GM12801 (cell line): ENCODE results near the gene CSTF2T.

Experiments used
- TF ChIP-seq, protein P1 (sequence below): IDR thresholded peaks from one replicate; pipeline ENCODE4 v1.5.1; 2011; ENCODE audit warnings: control low read depth; ENCODE audit not compliant: insufficient read length; ENCODE audit errors: extremely low read depth

CSTF2T gene

DNA sequence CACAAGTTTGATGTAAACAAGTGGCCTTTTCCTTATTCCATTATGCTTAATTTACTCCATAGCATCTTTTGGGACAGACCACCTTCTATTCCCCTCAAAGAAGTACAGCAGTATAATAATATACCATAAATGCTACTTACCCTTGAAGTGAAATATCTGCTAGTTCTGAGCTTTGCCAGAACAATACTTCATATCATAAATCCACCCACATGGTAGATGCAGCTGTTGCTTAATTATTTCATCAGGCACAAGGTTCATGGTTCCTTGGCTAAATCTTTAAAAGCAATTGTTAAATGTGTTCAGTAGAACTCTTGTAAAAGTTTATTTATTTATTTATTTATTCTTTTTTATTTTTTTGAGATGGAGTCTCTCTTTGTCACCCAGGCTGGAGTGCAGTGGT lies 32.9 kb downstream of the CSTF2T start:
- TF ChIP-seq, protein P1, sequence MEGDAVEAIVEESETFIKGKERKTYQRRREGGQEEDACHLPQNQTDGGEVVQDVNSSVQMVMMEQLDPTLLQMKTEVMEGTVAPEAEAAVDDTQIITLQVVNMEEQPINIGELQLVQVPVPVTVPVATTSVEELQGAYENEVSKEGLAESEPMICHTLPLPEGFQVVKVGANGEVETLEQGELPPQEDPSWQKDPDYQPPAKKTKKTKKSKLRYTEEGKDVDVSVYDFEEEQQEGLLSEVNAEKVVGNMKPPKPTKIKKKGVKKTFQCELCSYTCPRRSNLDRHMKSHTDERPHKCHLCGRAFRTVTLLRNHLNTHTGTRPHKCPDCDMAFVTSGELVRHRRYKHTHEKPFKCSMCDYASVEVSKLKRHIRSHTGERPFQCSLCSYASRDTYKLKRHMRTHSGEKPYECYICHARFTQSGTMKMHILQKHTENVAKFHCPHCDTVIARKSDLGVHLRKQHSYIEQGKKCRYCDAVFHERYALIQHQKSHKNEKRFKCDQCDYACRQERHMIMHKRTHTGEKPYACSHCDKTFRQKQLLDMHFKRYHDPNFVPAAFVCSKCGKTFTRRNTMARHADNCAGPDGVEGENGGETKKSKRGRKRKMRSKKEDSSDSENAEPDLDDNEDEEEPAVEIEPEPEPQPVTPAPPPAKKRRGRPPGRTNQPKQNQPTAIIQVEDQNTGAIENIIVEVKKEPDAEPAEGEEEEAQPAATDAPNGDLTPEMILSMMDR: no peak

DNA sequence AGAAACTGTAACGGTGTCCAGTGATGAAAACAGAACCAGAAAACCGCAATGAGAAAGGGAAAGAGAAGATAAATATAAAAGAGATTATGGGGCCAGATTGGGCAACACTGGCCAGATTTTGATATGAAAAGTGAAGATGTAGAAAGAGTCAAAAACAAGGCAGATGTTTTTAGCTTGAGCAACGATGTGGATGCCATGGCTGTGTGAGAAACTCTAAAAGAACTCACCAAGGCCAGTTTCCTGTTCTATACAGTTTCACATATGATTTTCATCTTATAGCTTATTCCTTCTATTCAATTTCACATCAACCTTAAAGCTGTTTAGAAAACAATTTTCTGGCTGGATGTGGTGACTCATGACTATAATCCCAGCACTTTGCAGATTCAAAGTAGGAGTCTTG lies 36.3 kb downstream of the CSTF2T start:
- TF ChIP-seq, protein P1: no peak

DNA sequence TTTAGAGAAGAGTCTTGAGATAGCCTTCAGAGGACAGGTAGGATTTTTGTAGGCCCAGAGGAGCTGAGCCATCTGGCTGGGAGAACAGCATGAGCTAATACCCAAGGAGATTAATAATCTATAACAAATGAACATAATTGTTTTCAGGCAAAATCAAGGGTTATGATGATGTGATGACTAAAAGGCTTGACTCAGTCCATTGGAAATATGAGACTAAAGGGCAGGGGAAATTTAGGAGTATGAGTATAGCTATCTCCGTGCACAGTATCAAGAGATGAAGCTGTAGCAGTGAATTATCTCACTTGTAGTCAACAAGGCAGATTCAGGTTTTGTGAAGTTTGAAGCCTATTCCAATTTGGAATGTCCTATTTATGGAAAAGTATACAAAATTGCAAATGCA lies 40.1 kb downstream of the CSTF2T start:
- TF ChIP-seq, protein P1: no peak

DNA sequence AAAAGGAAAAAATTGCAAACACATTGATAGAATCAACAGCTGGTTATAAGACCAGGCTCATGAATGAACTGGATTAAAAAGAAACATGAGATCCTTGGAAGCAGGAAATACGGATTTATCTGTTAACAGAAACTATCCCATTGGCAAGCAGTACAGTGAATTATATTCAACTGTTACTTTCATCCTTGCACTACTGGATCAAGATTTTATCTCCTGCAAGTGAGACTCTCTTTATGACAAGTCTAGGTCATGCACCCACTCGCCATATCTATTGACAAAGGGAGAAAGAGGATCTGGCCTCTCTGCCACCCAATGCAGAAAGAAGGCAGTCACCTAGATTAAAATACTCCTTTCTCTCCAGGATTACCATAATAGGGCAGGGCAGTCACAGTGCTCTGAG lies 41.4 kb downstream of the CSTF2T start:
- TF ChIP-seq, protein P1: no peak

DNA sequence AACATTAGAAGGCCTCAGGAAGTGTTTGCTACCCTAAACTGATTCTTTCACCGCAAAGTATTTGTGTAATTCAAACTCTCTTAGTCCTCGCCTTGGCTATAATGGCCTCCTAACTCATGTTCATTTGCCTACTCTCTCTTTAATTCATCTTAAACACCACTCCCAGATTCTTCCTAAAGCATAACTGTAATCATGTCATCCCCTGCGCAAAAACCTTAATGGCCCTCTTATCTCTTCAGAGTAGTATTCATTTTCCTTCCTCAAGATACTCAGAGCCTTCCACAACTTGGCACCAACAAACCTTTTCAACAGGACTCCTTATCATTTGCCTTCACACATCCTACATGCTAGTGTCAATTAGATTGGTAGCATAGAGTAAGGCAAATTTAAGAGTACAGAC lies 42.9 kb downstream of the CSTF2T start:
- TF ChIP-seq, protein P1: no peak

DNA sequence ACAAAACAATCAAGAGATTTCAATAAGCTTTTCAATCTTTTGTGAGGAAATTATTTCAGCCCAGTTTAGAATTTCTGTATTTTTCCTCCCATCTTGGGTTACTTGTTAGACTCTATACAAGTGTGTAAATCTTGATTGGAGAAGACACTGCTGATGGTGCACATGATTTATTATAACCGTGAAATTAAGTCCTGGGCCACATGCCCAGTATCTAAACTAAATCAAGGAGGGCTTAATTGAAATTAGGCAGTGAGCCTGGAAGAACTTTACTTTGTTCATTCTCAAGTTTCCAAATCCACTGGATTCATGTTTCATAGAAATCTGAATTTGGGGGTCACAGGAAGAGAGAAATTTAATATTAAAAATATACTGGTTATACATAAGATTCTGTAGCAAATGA lies 44.5 kb downstream of the CSTF2T start:
- TF ChIP-seq, protein P1: no peak

DNA sequence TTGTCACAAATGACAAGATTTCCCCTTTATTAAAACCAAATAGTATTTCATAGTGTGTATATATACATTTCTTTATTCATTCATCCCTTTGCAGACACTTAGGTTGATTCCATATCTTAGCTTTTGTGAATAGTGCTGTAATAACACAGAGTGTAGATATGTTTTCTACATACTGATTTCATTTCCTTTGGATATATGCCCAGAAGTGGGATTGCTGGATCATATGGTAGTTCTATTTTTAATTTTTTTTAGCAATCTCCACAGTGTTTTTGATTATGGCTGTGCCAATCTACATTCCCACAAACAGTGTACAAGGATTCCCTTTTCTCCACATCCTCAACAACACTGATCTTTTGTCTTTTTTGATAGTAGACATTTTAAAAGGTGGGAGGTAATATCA lies 46.4 kb downstream of the CSTF2T start:
- TF ChIP-seq, protein P1: no peak

DNA sequence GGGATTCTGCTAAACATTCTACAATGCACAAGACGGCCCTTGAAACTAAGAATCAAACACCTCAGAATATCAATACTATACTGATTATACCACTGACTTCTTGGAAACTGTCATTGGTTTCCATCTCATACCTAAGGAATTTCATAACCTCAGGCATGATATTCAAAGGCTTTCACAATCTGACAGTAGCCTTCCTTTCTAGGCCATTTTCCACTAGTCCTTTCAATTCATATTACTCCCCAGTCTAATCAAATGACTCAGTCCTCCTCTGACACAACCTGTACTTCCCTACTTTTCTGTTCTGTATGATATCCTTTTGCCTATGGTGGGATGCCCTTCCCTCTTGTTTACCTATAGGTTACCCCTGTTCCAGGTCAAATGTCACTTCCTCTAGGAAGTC lies 48.3 kb downstream of the CSTF2T start:
- TF ChIP-seq, protein P1: no peak
